ENCODE results near the gene ASCL5. TPM values are rescaled to one million over a fixed set of nuclear protein-coding genes. Genes with fewer than 3 reads are reported as not detected.

The ASCL5 gene
- total and polyA plus RNA-seq, 9 of the 15 experiments (the other 6 are each of a cell fraction or from before 2014, with no cell fraction given): 0.09 TPM; not detected in 8

- intact Hi-C loops (cut with micrococcal nuclease): loop anchor here (1.0 kb wide), 1 partner anchor 16 kb away; the partner anchor contains the start of gene TMEM9
- no peak for DNase-seq (ENCODE audit: extremely low read depth in 1 of 4, low spot score in 3 of 4)
- H3K4me2 ChIP-seq (ENCODE audit: insufficient read depth, low read length): peak overlapping the region; percentile 97
- H3K79me2 ChIP-seq (ENCODE audit: control insufficient read depth, insufficient read depth, low read length): no peaks in the 10 kb centered on the region
- H3K27ac ChIP-seq (ENCODE audit: extremely low read depth, low read depth, low read length): peak overlapping the region; percentile 72; the same call in 2 of the 3 replicates
- no peak for ATAC-seq
- 53% methylated on average over 2 of the region's 2 CpGs for WGBS (ENCODE audit: insufficient coverage, low coverage, missing lambda C conversion rate)
- H3K9me3 ChIP-seq (replicated peaks; ENCODE audit: control insufficient read depth, insufficient read depth, low read depth, low read length): peaks cover 3% of the 10 kb centered on the region; the same call in 1 of the 2 replicates
- no peaks in the 10 kb centered on the region for H3K27me3 ChIP-seq (ENCODE audit: control insufficient read depth in 2 of 2, insufficient read depth in 2 of 2, low read length in 2 of 2)
- peak overlapping the region; percentile 97 for H2AFZ ChIP-seq (ENCODE audit: low read depth, low read length)
- H3K4me1 ChIP-seq (replicated peaks in 1 of 2; ENCODE audit: control insufficient read depth in 2 of 2, insufficient read depth in 2 of 2, low read length in 2 of 2): peaks cover 15 to 32% of the 10 kb centered on the region in 2 experiments; a peak in 4 of 5 replicates
- H3K9ac ChIP-seq (ENCODE audit: insufficient read depth in 1 of 2, low read depth in 2 of 2, low read length in 2 of 2): peak overlapping the region; percentile 3 to 60; a peak in 3 of 4 replicates
- POLR2A ChIA-PET: interaction anchor here (1.0 to 6.7 kb wide), 2 partner anchors 14 to 20 kb away, joined by 5 to 121 read pairs; partner anchors contain the start of genes IGFN1 and TMEM9
- CTCF ChIA-PET (ENCODE audit: low intra/inter-chr PET ratio): no interaction called here
- TSS peak; percentile 69 for BruUV-seq (replicated peaks)
- no peak for FAIRE-seq
- H4K20me1 ChIP-seq (replicated peaks; ENCODE audit: control insufficient read depth, insufficient read depth, low read length): no peaks in the 10 kb centered on the region
- H3K36me3 ChIP-seq (ENCODE audit: control insufficient read depth, insufficient read depth, low read length): no peaks in the 10 kb centered on the region
- in situ Hi-C loops (cut with MboI): no loop called here
- H3K9me1 ChIP-seq (ENCODE audit: control insufficient read depth, insufficient read depth, low read length): no peaks in the 10 kb centered on the region
- H3K4me3 ChIP-seq: no peak overlapping the region
- TF ChIP-seq ZBTB40 (IDR thresholded peaks at IDR 0.05) (peak; percentile 68), ZBTB40 (CRISPR knock-in tag; IDR thresholded peaks at IDR 0.05) (no peak)
Measured at GRCh38 chr1:201169971-201170532, 43.1 kb upstream of the ASCL5 start.

Measured in K562 (cell line).